ENCODE measurements around the gene PDHX.

Gene PDHX

DNA sequence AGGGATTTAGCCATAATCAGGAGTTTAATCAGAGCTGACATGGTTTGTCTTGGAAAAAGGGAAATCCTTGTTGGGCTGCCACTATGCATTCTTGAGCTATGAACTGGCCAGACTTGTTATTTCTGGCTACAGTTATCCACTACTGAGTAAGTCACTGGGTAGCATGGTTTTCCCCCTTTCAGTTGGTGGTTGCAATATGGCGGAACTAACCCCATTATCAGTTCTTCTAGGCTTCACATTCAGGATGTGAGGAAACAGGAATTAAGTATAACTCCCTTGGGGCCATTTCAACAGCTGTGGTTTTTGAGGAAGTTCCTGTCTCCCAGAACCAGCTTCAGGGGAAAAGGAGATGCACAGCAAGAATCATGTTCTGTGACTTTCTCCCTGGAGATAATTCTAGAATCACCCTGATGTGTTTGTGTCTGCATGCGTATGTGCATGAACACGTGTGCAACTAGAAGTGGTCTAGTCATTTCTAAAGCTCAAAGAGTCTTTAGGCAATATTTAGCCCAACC lies 119.5 kb downstream of the PDHX start:
- Histone ChIP-seq H3K9me3 (ENCODE audit: insufficient read depth, low read length, severe bottlenecking) (no peaks in the 10 kb centered on the region), H3K79me2 (ENCODE audit: insufficient read depth, low read length) (no peaks in the 10 kb centered on the region), H2AFZ (ENCODE audit: low read depth, low read length) (no peak overlapping the region), H3K36me3 (ENCODE audit: insufficient read depth, low read length) (no peaks in the 10 kb centered on the region), H3K27ac (ENCODE audit: low read length) (no peak overlapping the region), H3K27me3 (ENCODE audit: insufficient read depth, low read length, poor library complexity) (no peaks in the 10 kb centered on the region), H3K9ac (ENCODE audit: low read depth, low read length) (no peak overlapping the region), H3K4me2 (ENCODE audit: insufficient read depth, low read length) (no peak overlapping the region), H4K20me1 (ENCODE audit: insufficient read depth, low read length) (no peaks in the 10 kb centered on the region), H3K4me1 (ENCODE audit: insufficient read depth, low read length) (peaks cover 8% of the 10 kb centered on the region), H3K4me3 (ENCODE audit: low read depth in 1 of 2, low read length in 2 of 2) (no peak overlapping the region)
- ATAC-seq (ENCODE audit: insufficient read depth, low read depth) (no peak), DNase-seq (no peak)
- TF ChIP-seq EZH2 (IDR thresholded peaks at IDR 0.05; ENCODE audit: borderline replicate concordance, low read depth, low read length, severe bottlenecking) = no peak
- TF ChIP-seq, protein P1, sequence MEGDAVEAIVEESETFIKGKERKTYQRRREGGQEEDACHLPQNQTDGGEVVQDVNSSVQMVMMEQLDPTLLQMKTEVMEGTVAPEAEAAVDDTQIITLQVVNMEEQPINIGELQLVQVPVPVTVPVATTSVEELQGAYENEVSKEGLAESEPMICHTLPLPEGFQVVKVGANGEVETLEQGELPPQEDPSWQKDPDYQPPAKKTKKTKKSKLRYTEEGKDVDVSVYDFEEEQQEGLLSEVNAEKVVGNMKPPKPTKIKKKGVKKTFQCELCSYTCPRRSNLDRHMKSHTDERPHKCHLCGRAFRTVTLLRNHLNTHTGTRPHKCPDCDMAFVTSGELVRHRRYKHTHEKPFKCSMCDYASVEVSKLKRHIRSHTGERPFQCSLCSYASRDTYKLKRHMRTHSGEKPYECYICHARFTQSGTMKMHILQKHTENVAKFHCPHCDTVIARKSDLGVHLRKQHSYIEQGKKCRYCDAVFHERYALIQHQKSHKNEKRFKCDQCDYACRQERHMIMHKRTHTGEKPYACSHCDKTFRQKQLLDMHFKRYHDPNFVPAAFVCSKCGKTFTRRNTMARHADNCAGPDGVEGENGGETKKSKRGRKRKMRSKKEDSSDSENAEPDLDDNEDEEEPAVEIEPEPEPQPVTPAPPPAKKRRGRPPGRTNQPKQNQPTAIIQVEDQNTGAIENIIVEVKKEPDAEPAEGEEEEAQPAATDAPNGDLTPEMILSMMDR (IDR thresholded peaks at IDR 0.05; ENCODE audit: borderline replicate concordance, extremely low read depth, low read length, poor library complexity, severe bottlenecking) = no peak

DNA sequence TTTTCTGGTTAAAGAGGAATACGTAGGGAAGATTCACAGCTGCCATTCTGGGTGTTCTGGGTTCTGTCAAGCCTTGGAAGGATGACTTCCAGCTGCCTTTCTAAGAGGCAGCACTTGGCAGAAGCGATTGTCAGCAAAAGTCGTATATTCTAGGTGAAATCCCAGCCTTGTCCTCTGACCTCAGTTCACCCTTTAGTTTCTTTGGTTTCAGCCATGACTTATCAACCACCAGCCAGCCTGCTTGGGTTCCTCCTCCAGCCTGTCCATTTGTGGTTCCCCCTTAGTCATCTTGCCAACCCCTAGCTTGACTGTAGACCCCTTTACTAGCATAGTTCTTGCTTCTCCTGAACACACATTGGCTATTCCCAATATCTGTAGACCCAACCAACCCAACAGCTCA lies 120.2 kb downstream of the PDHX start:
- peaks cover 8% of the 10 kb centered on the region for H3K4me1 ChIP-seq (ENCODE audit: insufficient read depth, low read length)
- no peaks in the 10 kb centered on the region for H3K36me3 ChIP-seq (ENCODE audit: insufficient read depth, low read length)
- DNase-seq (no peak), ATAC-seq (ENCODE audit: insufficient read depth, low read depth) (no peak)
- no peak overlapping the region for H3K27ac ChIP-seq (ENCODE audit: low read length)
- H3K27me3 ChIP-seq (ENCODE audit: insufficient read depth, low read length, poor library complexity) = no peaks in the 10 kb centered on the region
- H2AFZ ChIP-seq (ENCODE audit: low read depth, low read length) = no peak overlapping the region
- H3K79me2 ChIP-seq (ENCODE audit: insufficient read depth, low read length) = no peaks in the 10 kb centered on the region
- H3K4me2 ChIP-seq (ENCODE audit: insufficient read depth, low read length) = no peak overlapping the region
- TF ChIP-seq, protein P1 (IDR thresholded peaks at IDR 0.05; ENCODE audit: borderline replicate concordance, extremely low read depth, low read length, poor library complexity, severe bottlenecking) = no peak
- no peak for TF ChIP-seq EZH2 (IDR thresholded peaks at IDR 0.05; ENCODE audit: borderline replicate concordance, low read depth, low read length, severe bottlenecking)
- H4K20me1 ChIP-seq (ENCODE audit: insufficient read depth, low read length) = no peaks in the 10 kb centered on the region
- H3K4me3 ChIP-seq (ENCODE audit: low read depth in 1 of 2, low read length in 2 of 2) = no peak overlapping the region
- H3K9me3 ChIP-seq (ENCODE audit: insufficient read depth, low read length, severe bottlenecking) = no peaks in the 10 kb centered on the region
- H3K9ac ChIP-seq (ENCODE audit: low read depth, low read length) = no peak overlapping the region

DNA sequence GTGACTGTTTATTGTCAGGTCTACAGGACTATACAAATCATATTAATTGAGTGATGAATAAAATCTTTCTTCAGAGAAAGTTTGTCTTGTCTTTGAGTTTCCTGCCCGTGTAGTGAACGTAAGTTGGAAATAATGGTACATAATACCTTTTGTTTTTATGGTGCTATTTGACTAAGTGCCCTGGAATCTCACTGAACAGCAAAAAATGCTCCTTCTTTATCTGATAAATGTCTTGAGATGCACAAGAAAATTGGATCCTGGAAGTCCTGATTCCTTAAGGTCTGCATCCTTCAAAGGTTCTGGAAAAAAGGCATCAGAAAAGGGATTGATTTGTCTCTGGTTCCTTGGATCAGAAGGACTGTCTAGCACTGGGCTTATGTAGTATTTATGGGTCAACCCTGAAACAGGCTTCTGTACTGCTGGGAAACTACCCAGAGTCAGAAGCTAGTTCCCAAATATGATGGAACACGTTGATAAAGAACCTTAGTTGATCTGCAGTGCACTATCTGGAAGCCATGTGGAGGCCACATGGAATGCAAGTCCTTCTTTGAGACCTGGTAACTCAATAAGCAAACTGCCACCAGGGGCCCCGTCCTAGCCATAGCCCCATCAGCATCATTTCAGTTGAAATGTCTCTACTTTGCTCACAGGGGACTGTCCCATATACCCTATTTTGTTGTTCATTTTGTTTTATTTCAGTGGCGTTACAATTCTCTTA lies 122.0 kb downstream of the PDHX start:
- no peak overlapping the region for H3K27ac ChIP-seq (ENCODE audit: low read length)
- no peak overlapping the region for H3K9ac ChIP-seq (ENCODE audit: low read depth, low read length)
- no peaks in the 10 kb centered on the region for H3K27me3 ChIP-seq (ENCODE audit: insufficient read depth, low read length, poor library complexity)
- no peak overlapping the region for H3K4me2 ChIP-seq (ENCODE audit: insufficient read depth, low read length)
- H3K4me3 ChIP-seq (ENCODE audit: low read depth in 1 of 2, low read length in 2 of 2) = no peak overlapping the region
- H2AFZ ChIP-seq (ENCODE audit: low read depth, low read length) = no peak overlapping the region
- DNase-seq (no peak), ATAC-seq (ENCODE audit: insufficient read depth, low read depth) (no peak)
- peaks cover 8% of the 10 kb centered on the region for H3K4me1 ChIP-seq (ENCODE audit: insufficient read depth, low read length)
- TF ChIP-seq EZH2 (IDR thresholded peaks at IDR 0.05; ENCODE audit: borderline replicate concordance, low read depth, low read length, severe bottlenecking) = no peak
- TF ChIP-seq, protein P1 (IDR thresholded peaks at IDR 0.05; ENCODE audit: borderline replicate concordance, extremely low read depth, low read length, poor library complexity, severe bottlenecking) = no peak
- no peaks in the 10 kb centered on the region for H3K79me2 ChIP-seq (ENCODE audit: insufficient read depth, low read length)
- H3K36me3 ChIP-seq (ENCODE audit: insufficient read depth, low read length) = no peaks in the 10 kb centered on the region
- H4K20me1 ChIP-seq (ENCODE audit: insufficient read depth, low read length) = no peaks in the 10 kb centered on the region
- H3K9me3 ChIP-seq (ENCODE audit: insufficient read depth, low read length, severe bottlenecking) = no peaks in the 10 kb centered on the region

Measured in DND-41 (cell line).